ENCODE data around the gene SLC44A3. TPM values are rescaled to one million over a fixed set of nuclear protein-coding genes. Genes with fewer than 3 reads are reported as not detected.

SLC44A3 gene
- total and polyA plus RNA-seq, 9 of the 15 experiments (the other 6 are each of a cell fraction or from before 2014, with no cell fraction given) = not detected

DNA sequence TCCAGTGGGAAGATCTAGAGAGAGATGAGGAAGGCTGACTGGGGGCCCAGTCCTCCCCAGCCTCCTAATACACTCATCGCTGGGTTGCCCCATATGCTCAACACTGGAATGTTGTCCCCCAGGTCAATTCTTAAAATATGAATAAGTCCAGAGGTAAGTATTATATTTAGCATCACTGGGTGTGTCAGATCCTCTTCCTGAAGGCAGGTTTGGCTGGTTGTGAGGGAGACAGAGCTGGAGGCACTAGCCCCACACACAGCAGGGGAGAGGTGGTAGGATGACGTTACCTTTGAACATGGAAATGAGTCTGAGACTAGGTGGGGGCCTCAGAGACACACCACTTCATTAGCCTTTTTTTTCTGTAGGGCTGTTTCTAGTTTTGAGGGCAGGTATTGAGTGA, 42.6 kb downstream of the SLC44A3 start (continued):
- no peak for TF ChIP-seq ZNF780A (CRISPR knock-in tag; IDR thresholded peaks at IDR 0.05)

DNA sequence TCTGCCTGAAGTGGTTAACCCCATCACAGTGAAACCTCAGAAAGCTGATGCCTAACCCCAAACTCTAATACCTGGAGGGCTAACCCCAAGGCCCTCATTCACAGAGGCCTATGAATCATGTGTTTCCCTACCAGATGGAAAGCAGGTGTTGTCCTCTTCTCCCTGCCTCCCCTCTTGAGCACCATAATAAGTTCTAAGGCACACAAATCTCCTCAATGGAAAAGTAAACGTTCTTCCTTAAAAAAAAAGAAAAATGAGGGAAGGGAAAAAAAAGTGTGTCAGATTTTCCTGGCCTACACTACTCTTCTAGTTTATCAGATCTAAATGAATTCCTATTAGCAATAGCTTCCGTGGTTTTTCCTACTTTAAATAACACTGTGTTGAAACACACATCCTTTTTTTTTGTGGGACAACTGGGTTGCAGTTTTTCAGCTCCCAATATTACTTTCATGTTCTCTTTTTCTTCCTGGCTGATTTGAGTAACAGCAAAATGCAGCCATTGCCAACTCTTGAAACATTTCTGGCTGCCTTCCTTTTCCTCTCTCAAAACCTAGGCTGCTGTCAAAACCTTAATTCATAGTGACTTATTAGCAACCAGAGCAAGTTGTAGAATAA, 43.2 kb downstream of the SLC44A3 start:
- CTCF ChIA-PET (ENCODE audit: low intra/inter-chr PET ratio) = no interaction called here
- BruUV-seq (replicated peaks) = no TSS peak
- no peaks in the 10 kb centered on the region for H3K36me3 ChIP-seq (ENCODE audit: control insufficient read depth, insufficient read depth, low read length)
- H3K9ac ChIP-seq (ENCODE audit: insufficient read depth in 1 of 2, low read depth in 2 of 2, low read length in 2 of 2) = no peak overlapping the region
- H2AFZ ChIP-seq (ENCODE audit: low read depth, low read length) = no peak overlapping the region
- no peak for FAIRE-seq
- H3K4me2 ChIP-seq (ENCODE audit: insufficient read depth, low read length) = no peak overlapping the region
- TF ChIP-seq ZNF197 (CRISPR knock-in tag; IDR thresholded peaks at IDR 0.05; ENCODE audit: low read depth) = no peak
- TF ChIP-seq ZNF175 (CRISPR knock-in tag; IDR thresholded peaks at IDR 0.05; ENCODE audit: low read depth) = no peak
- TF ChIP-seq TCF7L2 (IDR thresholded peaks at IDR 0.05; ENCODE audit: low read depth, low read length) = no peak
- TF ChIP-seq ZNF12 (CRISPR knock-in tag; IDR thresholded peaks at IDR 0.05) = no peak
- TF ChIP-seq ELF1 (tag; IDR thresholded peaks at IDR 0.05) = no peak
- TF ChIP-seq TAL1 (IDR thresholded peaks at IDR 0.05) = no peak
- TF ChIP-seq ZNF76 (CRISPR knock-in tag; IDR thresholded peaks at IDR 0.05; ENCODE audit: borderline replicate concordance) = no peak
- no peak for TF ChIP-seq KLF13 (tag; IDR thresholded peaks at IDR 0.05; ENCODE audit: borderline replicate concordance, low read depth)
- no peak for TF ChIP-seq RBM22 (IDR thresholded peaks at IDR 0.05; ENCODE audit: low read depth, low read length, poor library complexity, severe bottlenecking)
- TF ChIP-seq, protein P1, sequence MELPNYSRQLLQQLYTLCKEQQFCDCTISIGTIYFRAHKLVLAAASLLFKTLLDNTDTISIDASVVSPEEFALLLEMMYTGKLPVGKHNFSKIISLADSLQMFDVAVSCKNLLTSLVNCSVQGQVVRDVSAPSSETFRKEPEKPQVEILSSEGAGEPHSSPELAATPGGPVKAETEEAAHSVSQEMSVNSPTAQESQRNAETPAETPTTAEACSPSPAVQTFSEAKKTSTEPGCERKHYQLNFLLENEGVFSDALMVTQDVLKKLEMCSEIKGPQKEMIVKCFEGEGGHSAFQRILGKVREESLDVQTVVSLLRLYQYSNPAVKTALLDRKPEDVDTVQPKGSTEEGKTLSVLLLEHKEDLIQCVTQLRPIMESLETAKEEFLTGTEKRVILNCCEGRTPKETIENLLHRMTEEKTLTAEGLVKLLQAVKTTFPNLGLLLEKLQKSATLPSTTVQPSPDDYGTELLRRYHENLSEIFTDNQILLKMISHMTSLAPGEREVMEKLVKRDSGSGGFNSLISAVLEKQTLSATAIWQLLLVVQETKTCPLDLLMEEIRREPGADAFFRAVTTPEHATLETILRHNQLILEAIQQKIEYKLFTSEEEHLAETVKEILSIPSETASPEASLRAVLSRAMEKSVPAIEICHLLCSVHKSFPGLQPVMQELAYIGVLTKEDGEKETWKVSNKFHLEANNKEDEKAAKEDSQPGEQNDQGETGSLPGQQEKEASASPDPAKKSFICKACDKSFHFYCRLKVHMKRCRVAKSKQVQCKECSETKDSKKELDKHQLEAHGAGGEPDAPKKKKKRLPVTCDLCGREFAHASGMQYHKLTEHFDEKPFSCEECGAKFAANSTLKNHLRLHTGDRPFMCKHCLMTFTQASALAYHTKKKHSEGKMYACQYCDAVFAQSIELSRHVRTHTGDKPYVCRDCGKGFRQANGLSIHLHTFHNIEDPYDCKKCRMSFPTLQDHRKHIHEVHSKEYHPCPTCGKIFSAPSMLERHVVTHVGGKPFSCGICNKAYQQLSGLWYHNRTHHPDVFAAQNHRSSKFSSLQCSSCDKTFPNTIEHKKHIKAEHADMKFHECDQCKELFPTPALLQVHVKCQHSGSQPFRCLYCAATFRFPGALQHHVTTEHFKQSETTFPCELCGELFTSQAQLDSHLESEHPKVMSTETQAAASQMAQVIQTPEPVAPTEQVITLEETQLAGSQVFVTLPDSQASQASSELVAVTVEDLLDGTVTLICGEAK (IDR thresholded peaks at IDR 0.05) = no peak
- TF ChIP-seq, protein P1 (CRISPR knock-in tag; IDR thresholded peaks at IDR 0.05) = no peak
- peaks cover 12% of the 10 kb centered on the region in 2 experiments for H3K27me3 ChIP-seq (ENCODE audit: control insufficient read depth in 2 of 2, insufficient read depth in 2 of 2, low read length in 2 of 2)
- in situ Hi-C loops (cut with MboI) (no loop called here), intact Hi-C loops (cut with micrococcal nuclease) (no loop called here)
- H3K4me3 ChIP-seq = no peak overlapping the region
- no peak overlapping the region for H3K27ac ChIP-seq (ENCODE audit: extremely low read depth, low read depth, low read length)
- H3K9me1 ChIP-seq (ENCODE audit: control insufficient read depth, insufficient read depth, low read length) = no peaks in the 10 kb centered on the region
- no peaks in the 10 kb centered on the region for H3K4me1 ChIP-seq (replicated peaks in 1 of 2; ENCODE audit: control insufficient read depth in 2 of 2, insufficient read depth in 2 of 2, low read length in 2 of 2)
- POLR2A ChIA-PET = interaction anchor here (0.8 kb wide), 1 partner anchor 9 kb away, joined by 5 read pairs; no protein-coding TSS in a partner anchor
- no peak for DNase-seq (ENCODE audit: extremely low read depth in 1 of 4, low spot score in 3 of 4)
- ATAC-seq = no peak
- 0% methylated on average over 2 of the region's 2 CpGs for WGBS (ENCODE audit: insufficient coverage, low coverage, missing lambda C conversion rate)
- H3K79me2 ChIP-seq (ENCODE audit: control insufficient read depth, insufficient read depth, low read length) = no peaks in the 10 kb centered on the region
- no peaks in the 10 kb centered on the region for H4K20me1 ChIP-seq (replicated peaks; ENCODE audit: control insufficient read depth, insufficient read depth, low read length)
- no peaks in the 10 kb centered on the region for H3K9me3 ChIP-seq (replicated peaks; ENCODE audit: control insufficient read depth, insufficient read depth, low read depth, low read length)

All from K562 (cell line).